ENCODE results near the gene PLXNB2.

Gene PLXNB2

DNA sequence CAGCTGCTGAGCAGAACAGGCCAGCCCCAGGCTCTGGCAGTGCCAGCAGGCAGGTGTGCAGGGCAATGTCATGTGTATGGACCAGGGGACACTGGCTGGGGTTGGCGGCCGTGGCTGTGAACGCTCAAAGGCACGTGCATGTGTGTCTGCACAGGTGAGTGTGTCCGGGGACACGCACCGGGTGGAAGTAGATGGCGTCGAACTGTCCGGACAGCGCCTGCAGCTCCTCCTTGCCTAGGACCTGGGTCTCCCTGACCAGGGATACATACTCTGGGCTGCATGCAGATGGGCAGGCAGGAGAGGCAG is 57.2 kb downstream of the PLXNB2 start:
- peak overlapping the region; percentile 86; the same call in 1 of the 2 replicates for H3K27ac ChIP-seq (ENCODE audit: extremely low read depth, low read depth, low read length)
- TF ChIP-seq ZNF514 (tag by site-specific recombination; IDR thresholded peaks at IDR 0.05) (no peak), ZBTB7A (tag by site-specific recombination; IDR thresholded peaks at IDR 0.05; ENCODE audit: low read depth) (no peak), ZNF561 (tag by site-specific recombination; IDR thresholded peaks at IDR 0.05; ENCODE audit: borderline replicate concordance) (no peak), ZNF596 (tag by site-specific recombination; IDR thresholded peaks at IDR 0.05) (no peak), ZNF133 (tag by site-specific recombination; IDR thresholded peaks at IDR 0.05) (no peak), ZNF280C (tag by site-specific recombination; IDR thresholded peaks at IDR 0.05) (no peak), PRDM10 (tag by site-specific recombination; IDR thresholded peaks at IDR 0.05) (no peak), ZNF530 (tag by site-specific recombination; IDR thresholded peaks at IDR 0.05; ENCODE audit: low read depth) (no peak), HOXC10 (CRISPR knock-in tag; IDR thresholded peaks at IDR 0.05) (no peak), KLF8 (tag by site-specific recombination; IDR thresholded peaks at IDR 0.05) (no peak), GLI2 (tag by site-specific recombination; IDR thresholded peaks at IDR 0.05; ENCODE audit: borderline replicate concordance, low read depth) (no peak), YY2 (tag by site-specific recombination; IDR thresholded peaks at IDR 0.05) (no peak), ZFP69B (tag by site-specific recombination; IDR thresholded peaks at IDR 0.05) (no peak), ZNF624 (tag by site-specific recombination; IDR thresholded peaks at IDR 0.05) (no peak), ZNF121 (tag by site-specific recombination; IDR thresholded peaks at IDR 0.05) (no peak), ZNF140 (tag by site-specific recombination; IDR thresholded peaks at IDR 0.05) (no peak), ZNF791 (tag by site-specific recombination; IDR thresholded peaks at IDR 0.05) (no peak)
- TF ChIP-seq, protein P1, sequence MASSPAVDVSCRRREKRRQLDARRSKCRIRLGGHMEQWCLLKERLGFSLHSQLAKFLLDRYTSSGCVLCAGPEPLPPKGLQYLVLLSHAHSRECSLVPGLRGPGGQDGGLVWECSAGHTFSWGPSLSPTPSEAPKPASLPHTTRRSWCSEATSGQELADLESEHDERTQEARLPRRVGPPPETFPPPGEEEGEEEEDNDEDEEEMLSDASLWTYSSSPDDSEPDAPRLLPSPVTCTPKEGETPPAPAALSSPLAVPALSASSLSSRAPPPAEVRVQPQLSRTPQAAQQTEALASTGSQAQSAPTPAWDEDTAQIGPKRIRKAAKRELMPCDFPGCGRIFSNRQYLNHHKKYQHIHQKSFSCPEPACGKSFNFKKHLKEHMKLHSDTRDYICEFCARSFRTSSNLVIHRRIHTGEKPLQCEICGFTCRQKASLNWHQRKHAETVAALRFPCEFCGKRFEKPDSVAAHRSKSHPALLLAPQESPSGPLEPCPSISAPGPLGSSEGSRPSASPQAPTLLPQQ (tag by site-specific recombination; IDR thresholded peaks at IDR 0.05): no peak
- peaks cover 8 to 79% of the 10 kb centered on the region in 2 experiments; a peak in 2 of 3 replicates for H3K36me3 ChIP-seq (ENCODE audit: control insufficient read depth in 2 of 2, insufficient read depth in 1 of 2, low read length in 2 of 2)
- CTCF ChIA-PET: interaction anchor here (0.7 to 2.4 kb wide), 7 partner anchors 9 to 248 kb away, joined by 3 to 24 read pairs (median 5); no protein-coding TSS in a partner anchor
- H3K4me1 ChIP-seq (ENCODE audit: control insufficient read depth, insufficient read depth, low read length): peaks cover 12% of the 10 kb centered on the region
- POLR2A ChIA-PET: interaction anchor here (0.5 to 2.2 kb wide), 10 partner anchors 10 to 258 kb away, joined by 3 to 20 read pairs (median 7); partner anchors contain the start of genes LMF2, MAPK12, NCAPH2 and PLXNB2
- no peak overlapping the region for H3K4me3 ChIP-seq (ENCODE audit: low read depth, low read length)
- H3K9me3 ChIP-seq (ENCODE audit: control insufficient read depth, insufficient read depth, low read depth, low read length): no peaks in the 10 kb centered on the region

Measured in HEK293 (cell line).